ENCODE data around the gene CAD.

- TF ChIP-seq EZH2 (IDR thresholded peaks at IDR 0.05; ENCODE audit: borderline replicate concordance, low read length) (no peak), CTCF (conservative IDR thresholded peaks at IDR 0.05 in 1 of 2, IDR thresholded peaks at IDR 0.05 in 1 of 2; ENCODE audit: extremely low read depth in 1 of 2, insufficient read depth in 1 of 2, low read depth in 1 of 2, low read length in 2 of 2) (no peak)
Observed at GRCh38 chr2:27218614-27219013, 1.4 kb downstream of the CAD start.

Measured in mammary epithelial cell (primary cell).